ENCODE data around the gene IL10. TPM values are rescaled to one million over a fixed set of nuclear protein-coding genes. Genes with fewer than 3 reads are reported as not detected.

IL10 gene
- total RNA-seq, 1 donor from 2014 or later = not detected

DNA sequence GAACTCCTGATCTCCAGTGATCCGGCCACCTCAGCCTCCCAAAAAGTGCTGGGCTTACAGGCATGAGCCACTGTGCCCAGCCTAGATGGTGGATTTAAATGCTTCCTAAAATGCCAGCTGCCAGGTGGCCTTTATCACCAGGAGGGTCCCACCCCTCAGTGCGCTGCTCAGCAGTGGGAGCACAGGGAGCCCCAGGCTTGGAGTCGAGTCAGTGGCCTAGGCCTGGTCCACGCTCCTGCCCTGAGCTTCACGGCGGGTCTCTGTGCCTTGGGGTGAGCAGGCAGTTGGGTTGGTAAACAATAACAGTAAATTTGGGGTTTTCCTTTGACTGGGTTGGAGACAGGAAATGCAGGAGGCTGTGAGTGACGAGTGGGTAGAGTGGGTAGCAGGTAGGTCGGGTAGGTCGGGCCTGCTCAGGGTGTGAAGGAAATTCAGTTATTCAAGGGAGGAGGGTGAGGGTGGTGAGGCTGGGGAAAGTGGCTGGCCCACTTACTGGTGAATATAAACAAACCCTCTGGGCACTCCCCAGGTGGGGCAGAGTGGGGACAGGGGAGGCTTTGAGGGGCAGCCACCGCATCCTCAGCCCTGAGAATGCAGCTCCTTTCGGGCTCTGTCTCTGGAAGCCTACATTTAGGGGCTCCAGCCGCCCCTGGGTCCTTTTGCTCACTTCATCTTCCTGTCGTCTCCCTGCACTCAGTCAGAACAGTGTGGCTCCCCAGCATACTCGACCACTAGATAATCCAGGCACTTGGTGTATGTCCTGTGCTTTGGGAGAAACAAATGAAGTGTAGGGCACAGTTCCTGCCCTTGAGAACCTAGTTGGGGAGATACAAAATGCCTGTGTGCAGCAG lies 35.2 kb downstream of the IL10 start:
- Mint-ChIP-seq H3K27me3 (ENCODE audit: unreplicated experiment) (peaks cover 10% of the 10 kb centered on the region), H3K4me1 (ENCODE audit: low read depth, unreplicated experiment) (peaks cover 27% of the 10 kb centered on the region), H3K4me3 (ENCODE audit: unreplicated experiment) (no peak overlapping the region), H3K9me3 (ENCODE audit: unreplicated experiment) (peaks cover 12% of the 10 kb centered on the region), H3K27ac (ENCODE audit: unreplicated experiment) (peak overlapping the region; percentile 82), H3K36me3 (ENCODE audit: unreplicated experiment) (peaks cover 4% of the 10 kb centered on the region)
- TF ChIP-seq, protein P1, sequence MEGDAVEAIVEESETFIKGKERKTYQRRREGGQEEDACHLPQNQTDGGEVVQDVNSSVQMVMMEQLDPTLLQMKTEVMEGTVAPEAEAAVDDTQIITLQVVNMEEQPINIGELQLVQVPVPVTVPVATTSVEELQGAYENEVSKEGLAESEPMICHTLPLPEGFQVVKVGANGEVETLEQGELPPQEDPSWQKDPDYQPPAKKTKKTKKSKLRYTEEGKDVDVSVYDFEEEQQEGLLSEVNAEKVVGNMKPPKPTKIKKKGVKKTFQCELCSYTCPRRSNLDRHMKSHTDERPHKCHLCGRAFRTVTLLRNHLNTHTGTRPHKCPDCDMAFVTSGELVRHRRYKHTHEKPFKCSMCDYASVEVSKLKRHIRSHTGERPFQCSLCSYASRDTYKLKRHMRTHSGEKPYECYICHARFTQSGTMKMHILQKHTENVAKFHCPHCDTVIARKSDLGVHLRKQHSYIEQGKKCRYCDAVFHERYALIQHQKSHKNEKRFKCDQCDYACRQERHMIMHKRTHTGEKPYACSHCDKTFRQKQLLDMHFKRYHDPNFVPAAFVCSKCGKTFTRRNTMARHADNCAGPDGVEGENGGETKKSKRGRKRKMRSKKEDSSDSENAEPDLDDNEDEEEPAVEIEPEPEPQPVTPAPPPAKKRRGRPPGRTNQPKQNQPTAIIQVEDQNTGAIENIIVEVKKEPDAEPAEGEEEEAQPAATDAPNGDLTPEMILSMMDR (IDR thresholded peaks at IDR 0.05; ENCODE audit: partially characterized antibody, unreplicated experiment) = no peak
- DNase-seq = no peak

DNA sequence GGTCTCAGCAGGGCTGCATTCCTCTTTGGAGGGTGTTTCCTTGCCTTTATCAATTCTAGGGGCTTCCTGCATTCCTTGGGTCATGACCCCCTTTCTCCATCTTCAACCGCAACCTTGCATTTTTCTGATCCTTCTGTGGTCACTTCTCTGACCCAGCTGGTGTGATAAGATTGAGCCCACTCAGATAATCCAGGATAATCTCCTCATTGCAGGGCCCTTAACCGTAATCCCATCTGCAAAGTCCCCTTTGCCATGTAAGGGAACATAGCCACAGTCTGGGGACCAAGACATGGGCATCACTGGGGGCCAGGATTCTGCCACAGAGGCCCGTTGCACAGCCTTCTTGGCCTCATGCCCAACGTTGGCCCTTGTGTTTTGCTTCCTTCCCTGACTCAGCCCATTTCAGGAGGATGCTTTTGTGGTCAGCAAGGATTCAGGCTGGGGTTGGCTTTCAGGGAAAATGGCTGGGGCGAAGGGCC lies 36.7 kb downstream of the IL10 start:
- TF ChIP-seq, protein P1 (IDR thresholded peaks at IDR 0.05; ENCODE audit: partially characterized antibody, unreplicated experiment) = no peak
- no peak overlapping the region for H3K27ac Mint-ChIP-seq (ENCODE audit: unreplicated experiment)
- peaks cover 20% of the 10 kb centered on the region for H3K4me1 Mint-ChIP-seq (ENCODE audit: low read depth, unreplicated experiment)
- DNase-seq = no peak
- H3K9me3 Mint-ChIP-seq (ENCODE audit: unreplicated experiment) = peaks cover 12% of the 10 kb centered on the region
- no peak overlapping the region for H3K4me3 Mint-ChIP-seq (ENCODE audit: unreplicated experiment)
- peaks cover 4% of the 10 kb centered on the region for H3K36me3 Mint-ChIP-seq (ENCODE audit: unreplicated experiment)
- peaks cover 10% of the 10 kb centered on the region for H3K27me3 Mint-ChIP-seq (ENCODE audit: unreplicated experiment)

DNA sequence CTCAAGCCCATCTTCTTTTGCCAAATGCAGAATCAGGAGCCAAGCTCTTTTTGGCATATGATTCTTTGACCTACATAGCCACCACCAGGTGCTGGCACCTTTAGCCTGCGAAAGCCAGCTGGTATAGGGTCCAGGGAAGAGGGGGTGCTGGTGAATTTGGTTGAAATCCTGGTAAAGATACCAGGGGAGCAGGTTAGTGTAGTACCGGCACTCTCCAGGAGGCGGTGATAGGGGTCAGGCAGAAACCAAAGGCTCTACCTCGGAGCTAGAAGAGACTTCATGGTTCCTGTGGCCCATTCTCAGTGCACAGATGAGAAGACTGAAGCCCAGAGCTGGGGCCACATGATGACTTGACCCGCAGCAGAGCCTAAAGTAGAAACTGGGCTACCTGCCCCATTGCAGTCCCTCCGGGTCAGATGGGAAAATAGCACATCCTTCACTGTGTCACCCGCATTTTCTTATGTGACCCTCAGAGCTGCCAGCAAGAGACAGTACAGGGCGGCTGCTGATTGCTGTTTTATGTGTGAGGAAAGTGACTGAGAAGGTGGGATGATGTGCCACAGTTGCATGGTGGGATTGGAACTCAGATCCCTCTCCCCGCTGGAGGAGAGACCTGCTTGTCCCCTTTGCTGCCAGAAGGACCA lies 37.7 kb downstream of the IL10 start:
- no peak overlapping the region for H3K4me3 Mint-ChIP-seq (ENCODE audit: unreplicated experiment)
- H3K36me3 Mint-ChIP-seq (ENCODE audit: unreplicated experiment) = peaks cover 4% of the 10 kb centered on the region
- peaks cover 18% of the 10 kb centered on the region for H3K4me1 Mint-ChIP-seq (ENCODE audit: low read depth, unreplicated experiment)
- peak; percentile 70 for DNase-seq
- TF ChIP-seq, protein P1 (IDR thresholded peaks at IDR 0.05; ENCODE audit: partially characterized antibody, unreplicated experiment) = peak; percentile 85
- H3K27me3 Mint-ChIP-seq (ENCODE audit: unreplicated experiment) = peaks cover 10% of the 10 kb centered on the region
- H3K27ac Mint-ChIP-seq (ENCODE audit: unreplicated experiment) = no peak overlapping the region
- peaks cover 12% of the 10 kb centered on the region for H3K9me3 Mint-ChIP-seq (ENCODE audit: unreplicated experiment)

DNA sequence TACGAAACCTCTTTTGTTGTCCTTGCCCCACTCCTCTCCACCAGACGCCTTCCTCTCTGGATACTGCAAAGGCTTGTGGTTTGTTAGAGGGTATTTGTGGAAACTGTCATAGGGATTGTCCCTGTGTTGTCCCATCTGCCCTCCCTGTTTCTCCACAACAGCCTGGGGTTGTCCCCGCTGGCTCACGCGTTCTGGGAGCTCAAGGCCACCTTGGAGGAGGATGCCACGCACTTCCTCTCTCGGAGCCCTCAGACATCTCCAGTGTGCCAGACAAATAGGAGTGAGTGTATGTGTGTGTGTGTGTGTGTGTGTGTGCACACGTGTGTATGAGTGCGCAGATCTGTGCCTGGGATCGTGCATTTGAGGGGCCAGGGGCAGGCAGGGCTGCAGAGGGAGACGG lies 39.3 kb downstream of the IL10 start:
- H3K27ac Mint-ChIP-seq (ENCODE audit: unreplicated experiment) = peak overlapping the region; percentile 68
- peaks cover 4% of the 10 kb centered on the region for H3K36me3 Mint-ChIP-seq (ENCODE audit: unreplicated experiment)
- peaks cover 8% of the 10 kb centered on the region for H3K4me1 Mint-ChIP-seq (ENCODE audit: low read depth, unreplicated experiment)
- TF ChIP-seq, protein P1 (IDR thresholded peaks at IDR 0.05; ENCODE audit: partially characterized antibody, unreplicated experiment) = no peak
- H3K9me3 Mint-ChIP-seq (ENCODE audit: unreplicated experiment) = peaks cover 7% of the 10 kb centered on the region
- DNase-seq = no peak
- peaks cover 8% of the 10 kb centered on the region for H3K27me3 Mint-ChIP-seq (ENCODE audit: unreplicated experiment)
- no peak overlapping the region for H3K4me3 Mint-ChIP-seq (ENCODE audit: unreplicated experiment)

DNA sequence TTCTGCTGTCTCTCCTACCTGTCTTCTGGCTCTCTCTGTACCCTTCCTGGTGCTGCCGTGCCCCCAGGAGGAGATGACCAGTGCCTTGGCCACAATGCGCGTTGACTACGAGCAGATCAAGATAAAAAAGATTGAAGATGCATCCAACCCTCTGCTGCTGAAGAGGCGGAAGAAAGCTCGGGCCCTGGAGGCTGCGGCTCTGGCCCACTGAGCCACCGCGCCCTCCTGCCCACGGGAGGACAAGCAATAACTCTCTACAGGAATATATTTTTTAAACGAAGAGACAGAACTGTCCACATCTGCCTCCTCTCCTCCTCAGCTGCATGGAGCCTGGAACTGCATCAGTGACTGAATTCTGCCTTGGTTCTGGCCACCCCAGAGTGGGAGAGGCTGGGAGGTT lies 39.8 kb downstream of the IL10 start:
- H3K27me3 Mint-ChIP-seq (ENCODE audit: unreplicated experiment) = peaks cover 6% of the 10 kb centered on the region
- H3K9me3 Mint-ChIP-seq (ENCODE audit: unreplicated experiment) = peaks cover 7% of the 10 kb centered on the region
- H3K4me1 Mint-ChIP-seq (ENCODE audit: low read depth, unreplicated experiment) = peaks cover 7% of the 10 kb centered on the region
- H3K36me3 Mint-ChIP-seq (ENCODE audit: unreplicated experiment) = peaks cover 4% of the 10 kb centered on the region
- TF ChIP-seq, protein P1 (IDR thresholded peaks at IDR 0.05; ENCODE audit: partially characterized antibody, unreplicated experiment) = no peak
- H3K27ac Mint-ChIP-seq (ENCODE audit: unreplicated experiment) = peak overlapping the region; percentile 23
- no peak overlapping the region for H3K4me3 Mint-ChIP-seq (ENCODE audit: unreplicated experiment)
- DNase-seq = no peak
